Osteocyte (in vitro differentiated cells): ENCODE data around the gene CDK8. TPM values are rescaled to one million over a fixed set of nuclear protein-coding genes. Genes with fewer than 3 reads are reported as not detected.
"Not testable (repeated sequence)": the region's sequence is repeated elsewhere in the genome, so short reads cannot be mapped to it uniquely, and the experiment has no call there.

Experiments used
- DNase-seq: peaks from one replicate; pipeline ENCODE4 v3.0.0; 2021; ENCODE audit warnings: mixed read lengths; ENCODE audit not compliant: unreplicated experiment; ENCODE audit errors: extremely low spot score
- H3K27ac Mint-ChIP-seq: one replicate; pipeline ENCODE4 v1.8.0; 2021; ENCODE audit warnings: mild to moderate bottlenecking, mixed read lengths; ENCODE audit not compliant: unreplicated experiment
- H3K27me3 Mint-ChIP-seq: one replicate; pipeline ENCODE4 v1.8.0; 2021; ENCODE audit warnings: mixed read lengths; ENCODE audit not compliant: unreplicated experiment
- H3K36me3 Mint-ChIP-seq: one replicate; pipeline ENCODE4 v1.8.0; 2021; ENCODE audit warnings: mixed read lengths; ENCODE audit not compliant: unreplicated experiment
- H3K4me1 Mint-ChIP-seq: one replicate; pipeline ENCODE4 v1.8.0; 2021; ENCODE audit warnings: mixed read lengths; ENCODE audit not compliant: unreplicated experiment
- H3K4me3 Mint-ChIP-seq: one replicate; pipeline ENCODE4 v1.8.0; 2021; ENCODE audit warnings: mild to moderate bottlenecking, moderate library complexity, mixed read lengths; ENCODE audit not compliant: unreplicated experiment
- H3K9me3 Mint-ChIP-seq: one replicate; pipeline ENCODE4 v1.8.0; 2021; ENCODE audit warnings: mixed read lengths; ENCODE audit not compliant: unreplicated experiment
- total RNA-seq: library from RNA; stranded (reverse); gene quantifications from 2 replicates; pipeline ENCODE4 v1.2.1, GENCODE V29; 2021
- TF ChIP-seq, protein P1 (sequence below): fragments of 200-600 bp; sonication (generic); IDR thresholded peaks from 2 replicates; pipeline ENCODE4 v1.5.0; 2021; ENCODE audit warnings: antibody characterized with exemption, mild to moderate bottlenecking, moderate library complexity

CDK8 gene
- total RNA-seq, 1 donor from 2014 or later, result 12.2 TPM

DNA sequence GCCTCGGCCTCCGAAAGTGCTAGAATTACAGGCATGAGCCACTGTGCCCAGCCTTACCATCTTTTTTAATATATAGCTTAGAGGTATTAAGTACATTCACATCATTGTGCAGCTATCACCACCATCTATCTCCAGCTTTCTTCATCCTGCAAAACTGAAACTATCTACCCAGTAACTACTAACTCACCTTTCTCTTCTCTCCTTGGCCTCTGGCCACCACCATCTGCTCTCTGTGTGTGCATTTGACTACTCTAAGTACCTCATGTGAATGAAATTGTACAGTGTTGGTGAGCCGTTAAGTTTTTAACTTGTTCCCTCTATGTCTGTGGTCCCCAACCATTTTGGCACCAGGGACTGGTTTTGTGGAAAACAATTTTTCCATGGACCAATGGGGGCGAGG lies 56.1 kb downstream of the CDK8 start:
- Mint-ChIP-seq H3K9me3 (no peaks in the 10 kb centered on the region), H3K4me3 (no peak overlapping the region), H3K36me3 (peaks cover 5% of the 10 kb centered on the region), H3K27ac (no peak overlapping the region), H3K4me1 (peaks cover 10% of the 10 kb centered on the region), H3K27me3 (no peaks in the 10 kb centered on the region)
- TF ChIP-seq, protein P1, sequence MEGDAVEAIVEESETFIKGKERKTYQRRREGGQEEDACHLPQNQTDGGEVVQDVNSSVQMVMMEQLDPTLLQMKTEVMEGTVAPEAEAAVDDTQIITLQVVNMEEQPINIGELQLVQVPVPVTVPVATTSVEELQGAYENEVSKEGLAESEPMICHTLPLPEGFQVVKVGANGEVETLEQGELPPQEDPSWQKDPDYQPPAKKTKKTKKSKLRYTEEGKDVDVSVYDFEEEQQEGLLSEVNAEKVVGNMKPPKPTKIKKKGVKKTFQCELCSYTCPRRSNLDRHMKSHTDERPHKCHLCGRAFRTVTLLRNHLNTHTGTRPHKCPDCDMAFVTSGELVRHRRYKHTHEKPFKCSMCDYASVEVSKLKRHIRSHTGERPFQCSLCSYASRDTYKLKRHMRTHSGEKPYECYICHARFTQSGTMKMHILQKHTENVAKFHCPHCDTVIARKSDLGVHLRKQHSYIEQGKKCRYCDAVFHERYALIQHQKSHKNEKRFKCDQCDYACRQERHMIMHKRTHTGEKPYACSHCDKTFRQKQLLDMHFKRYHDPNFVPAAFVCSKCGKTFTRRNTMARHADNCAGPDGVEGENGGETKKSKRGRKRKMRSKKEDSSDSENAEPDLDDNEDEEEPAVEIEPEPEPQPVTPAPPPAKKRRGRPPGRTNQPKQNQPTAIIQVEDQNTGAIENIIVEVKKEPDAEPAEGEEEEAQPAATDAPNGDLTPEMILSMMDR, result no peak
- no peak for DNase-seq

DNA sequence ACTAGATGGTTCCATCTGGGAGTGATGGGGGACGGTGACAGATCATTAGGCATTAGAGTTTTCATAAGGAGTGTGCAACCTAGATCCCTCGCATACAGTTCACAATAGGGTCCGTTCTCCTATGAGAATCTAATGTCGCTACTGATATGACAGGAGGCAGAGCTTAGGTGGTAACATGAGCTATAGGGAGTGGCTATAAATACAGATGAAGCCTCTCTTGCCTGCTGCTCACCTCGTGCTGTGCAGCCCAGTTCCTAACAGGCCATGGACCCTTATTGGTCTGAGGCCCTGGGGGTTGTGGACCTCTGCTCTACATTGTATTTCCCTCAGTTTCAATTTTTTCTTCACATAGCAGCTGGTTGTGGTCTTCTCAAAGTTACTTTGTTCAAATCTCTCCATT lies 56.5 kb downstream of the CDK8 start:
- H3K9me3 Mint-ChIP-seq, result no peaks in the 10 kb centered on the region
- no peak for DNase-seq
- no peak overlapping the region for H3K4me3 Mint-ChIP-seq
- TF ChIP-seq, protein P1, result no peak
- H3K27ac Mint-ChIP-seq, result no peak overlapping the region
- H3K36me3 Mint-ChIP-seq, result peaks cover 5% of the 10 kb centered on the region
- H3K27me3 Mint-ChIP-seq, result no peaks in the 10 kb centered on the region
- peaks cover 6% of the 10 kb centered on the region for H3K4me1 Mint-ChIP-seq

- H3K27ac Mint-ChIP-seq, H3K27me3 Mint-ChIP-seq, H3K9me3 Mint-ChIP-seq, H3K4me1 Mint-ChIP-seq, DNase-seq, H3K36me3 Mint-ChIP-seq, H3K4me3 Mint-ChIP-seq: not testable (repeated sequence)
Measured at GRCh38 chr13:26312019-26312418, 58.1 kb downstream of the CDK8 start.

GRCh38 chr13:26316095-26316494 lies 62.2 kb downstream of the CDK8 start:
- H3K36me3 Mint-ChIP-seq, H3K4me1 Mint-ChIP-seq, H3K9me3 Mint-ChIP-seq, DNase-seq, H3K4me3 Mint-ChIP-seq, H3K27ac Mint-ChIP-seq, H3K27me3 Mint-ChIP-seq: not testable (repeated sequence)

GRCh38 chr13:26320766-26321165 lies 66.8 kb downstream of the CDK8 start:
- H3K4me3 Mint-ChIP-seq, result no peak overlapping the region
- H3K27me3 Mint-ChIP-seq, result no peaks in the 10 kb centered on the region
- H3K27ac Mint-ChIP-seq, result no peak overlapping the region
- TF ChIP-seq, protein P1, result no peak
- peaks cover 2% of the 10 kb centered on the region for H3K36me3 Mint-ChIP-seq
- peaks cover 26% of the 10 kb centered on the region for H3K4me1 Mint-ChIP-seq
- DNase-seq, result no peak
- H3K9me3 Mint-ChIP-seq, result peaks cover 5% of the 10 kb centered on the region

GRCh38 chr13:26323127-26323526 lies 69.2 kb downstream of the CDK8 start:
- H3K4me1 Mint-ChIP-seq, result peaks cover 28% of the 10 kb centered on the region
- H3K4me3 Mint-ChIP-seq, result no peak overlapping the region
- H3K27me3 Mint-ChIP-seq, result no peaks in the 10 kb centered on the region
- TF ChIP-seq, protein P1, result no peak
- no peak for DNase-seq
- no peaks in the 10 kb centered on the region for H3K36me3 Mint-ChIP-seq
- no peaks in the 10 kb centered on the region for H3K9me3 Mint-ChIP-seq
- no peak overlapping the region for H3K27ac Mint-ChIP-seq
